C4-2B (cell line): Measurements from ENCODE around the gene ANKRD1.

ENCODE experiments used
- CTCF ChIP-seq: fragments of 450-650 bp; conservative IDR thresholded peaks from 2 replicates; pipeline ENCODE4 v1.5.1; 2017; ENCODE audit warnings: mild to moderate bottlenecking
- ZFX ChIP-seq: fragments of 450-650 bp; IDR thresholded peaks from 2 replicates; pipeline ENCODE4 v1.6.1; 2017

- TF ChIP-seq CTCF (no peak), ZFX (no peak)
Measured at GRCh38 chr10:90964781-90965465, 44.0 kb upstream of the ANKRD1 start.
